ENCODE results near the gene NECTIN1. TPM values are rescaled to one million over a fixed set of nuclear protein-coding genes. Genes with fewer than 3 reads are reported as not detected.

Gene NECTIN1
- total RNA-seq, 1 experiment from 2014 or later: 23.8 TPM

DNA sequence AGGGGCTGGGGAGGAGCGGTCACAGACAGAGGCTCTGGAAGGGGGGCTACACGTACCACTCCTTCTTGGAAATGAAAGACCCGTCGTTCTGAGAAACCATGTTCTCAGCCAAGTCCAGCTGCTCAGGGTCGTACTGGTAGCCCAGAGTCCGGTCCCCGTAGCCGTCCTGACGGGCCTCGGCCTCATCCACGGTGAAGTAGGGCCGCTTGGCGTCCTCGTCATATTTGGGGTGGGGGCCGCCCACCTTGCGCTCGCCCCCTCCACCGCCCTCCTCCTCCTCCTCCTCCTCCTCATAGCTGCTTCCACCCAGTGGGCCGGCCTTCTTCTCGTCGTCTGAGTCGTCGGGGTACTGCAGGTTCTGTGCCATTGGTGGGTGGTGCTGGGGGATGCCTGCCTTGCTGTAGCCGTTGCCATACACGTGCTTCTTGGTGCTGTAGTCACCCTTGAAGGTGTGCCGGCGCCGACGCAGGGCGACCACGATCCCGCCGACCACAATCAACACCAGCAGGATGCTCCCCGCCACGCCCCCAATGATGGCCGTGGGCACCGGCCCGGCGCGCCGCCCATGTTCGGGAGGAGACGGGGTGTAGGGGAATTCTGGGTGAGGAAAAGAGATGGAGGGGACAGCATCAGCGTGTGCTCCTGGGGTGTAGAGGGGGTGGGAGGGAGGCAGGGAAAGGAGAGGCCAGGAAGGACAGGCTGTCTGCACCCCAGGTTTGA is 64.1 kb downstream of the NECTIN1 start (continued):
- TF ChIP-seq FOSL1 (IDR thresholded peaks at IDR 0.05; ENCODE audit: low read depth): no peak
- TF ChIP-seq, protein P1, sequence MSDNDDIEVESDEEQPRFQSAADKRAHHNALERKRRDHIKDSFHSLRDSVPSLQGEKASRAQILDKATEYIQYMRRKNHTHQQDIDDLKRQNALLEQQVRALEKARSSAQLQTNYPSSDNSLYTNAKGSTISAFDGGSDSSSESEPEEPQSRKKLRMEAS (IDR thresholded peaks at IDR 0.05): no peak

DNA sequence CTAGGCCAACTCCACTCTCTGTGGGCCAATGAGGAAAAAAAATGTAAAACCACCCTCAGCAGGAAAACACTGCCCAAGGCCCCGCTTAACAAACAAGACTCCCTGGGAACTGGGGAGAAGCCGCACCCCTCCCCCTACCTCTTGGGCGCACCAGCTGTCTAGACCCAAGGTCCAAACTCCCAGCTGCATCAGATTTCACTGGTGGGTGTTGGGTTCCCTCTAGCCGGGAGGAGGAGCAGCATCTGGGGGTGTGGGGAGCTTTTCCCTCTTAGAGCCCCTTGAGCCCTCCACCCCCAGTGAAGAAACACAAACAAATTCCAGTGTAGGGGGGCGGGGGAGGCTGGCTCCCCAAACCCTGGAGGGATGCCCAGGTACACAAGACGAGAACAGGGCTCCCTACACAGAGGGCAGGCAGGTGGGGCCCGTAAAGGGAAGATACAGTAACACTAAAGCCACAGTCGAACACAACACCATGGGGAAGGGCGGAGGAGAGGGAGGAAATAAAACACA is 64.9 kb downstream of the NECTIN1 start:
- RAD21 ChIA-PET (ENCODE audit: low non-redundant PET in 1 of 2, low total read pairs in 2 of 2, uncharacterized antibody in 2 of 2, unreplicated experiment in 2 of 2): no interaction called here
- Histone ChIP-seq H3K4me2 (ENCODE audit: low read length) (no peak overlapping the region), H4K20me1 (ENCODE audit: insufficient read depth) (no peaks in the 10 kb centered on the region), H3K27me3 (ENCODE audit: insufficient read depth, low read length) (no peaks in the 10 kb centered on the region), H3K9ac (ENCODE audit: low read length) (no peak overlapping the region), H3K4me3 (replicated peaks in 1 of 2; ENCODE audit: low read depth in 1 of 2, low read length in 2 of 2) (no peak overlapping the region), H2AFZ (ENCODE audit: low read depth, low read length, poor library complexity, severe bottlenecking) (no peak overlapping the region), H3K27ac (ENCODE audit: low read depth, low read length) (no peak overlapping the region), H3K4me1 (ENCODE audit: control insufficient read depth in 1 of 2, insufficient read depth in 2 of 2, low read length in 2 of 2) (no peaks in the 10 kb centered on the region), H3K9me2 (ENCODE audit: insufficient read depth) (no peaks in the 10 kb centered on the region), H3K9me3 (ENCODE audit: control insufficient read depth in 1 of 2, insufficient read depth in 1 of 2, low read depth in 1 of 2, low read length in 2 of 2) (no peaks in the 10 kb centered on the region), H3K36me3 (ENCODE audit: control insufficient read depth in 1 of 2, insufficient read depth in 2 of 2, low read length in 2 of 2) (peaks cover 0 to 2% of the 10 kb centered on the region in 2 experiments; a peak in 1 of 4 replicates), H3K79me2 (ENCODE audit: insufficient read depth, low read length) (no peaks in the 10 kb centered on the region)
- TF ChIP-seq, protein P2, sequence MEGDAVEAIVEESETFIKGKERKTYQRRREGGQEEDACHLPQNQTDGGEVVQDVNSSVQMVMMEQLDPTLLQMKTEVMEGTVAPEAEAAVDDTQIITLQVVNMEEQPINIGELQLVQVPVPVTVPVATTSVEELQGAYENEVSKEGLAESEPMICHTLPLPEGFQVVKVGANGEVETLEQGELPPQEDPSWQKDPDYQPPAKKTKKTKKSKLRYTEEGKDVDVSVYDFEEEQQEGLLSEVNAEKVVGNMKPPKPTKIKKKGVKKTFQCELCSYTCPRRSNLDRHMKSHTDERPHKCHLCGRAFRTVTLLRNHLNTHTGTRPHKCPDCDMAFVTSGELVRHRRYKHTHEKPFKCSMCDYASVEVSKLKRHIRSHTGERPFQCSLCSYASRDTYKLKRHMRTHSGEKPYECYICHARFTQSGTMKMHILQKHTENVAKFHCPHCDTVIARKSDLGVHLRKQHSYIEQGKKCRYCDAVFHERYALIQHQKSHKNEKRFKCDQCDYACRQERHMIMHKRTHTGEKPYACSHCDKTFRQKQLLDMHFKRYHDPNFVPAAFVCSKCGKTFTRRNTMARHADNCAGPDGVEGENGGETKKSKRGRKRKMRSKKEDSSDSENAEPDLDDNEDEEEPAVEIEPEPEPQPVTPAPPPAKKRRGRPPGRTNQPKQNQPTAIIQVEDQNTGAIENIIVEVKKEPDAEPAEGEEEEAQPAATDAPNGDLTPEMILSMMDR (IDR thresholded peaks at IDR 0.05 in 2 of 3, conservative IDR thresholded peaks at IDR 0.05 in 1 of 3; ENCODE audit: borderline replicate concordance in 1 of 3, insufficient read depth in 1 of 3, low read depth in 2 of 3, low read length in 2 of 3): no peak
- intact Hi-C loops (cut with micrococcal nuclease): no loop called here
- ATAC-seq (no peak), DNase-seq (ENCODE audit: low read depth, low spot score) (no peak)
- BruUV-seq (replicated peaks): no TSS peak
- POLR2A ChIA-PET: no interaction called here
- CTCF ChIA-PET: no interaction called here

DNA sequence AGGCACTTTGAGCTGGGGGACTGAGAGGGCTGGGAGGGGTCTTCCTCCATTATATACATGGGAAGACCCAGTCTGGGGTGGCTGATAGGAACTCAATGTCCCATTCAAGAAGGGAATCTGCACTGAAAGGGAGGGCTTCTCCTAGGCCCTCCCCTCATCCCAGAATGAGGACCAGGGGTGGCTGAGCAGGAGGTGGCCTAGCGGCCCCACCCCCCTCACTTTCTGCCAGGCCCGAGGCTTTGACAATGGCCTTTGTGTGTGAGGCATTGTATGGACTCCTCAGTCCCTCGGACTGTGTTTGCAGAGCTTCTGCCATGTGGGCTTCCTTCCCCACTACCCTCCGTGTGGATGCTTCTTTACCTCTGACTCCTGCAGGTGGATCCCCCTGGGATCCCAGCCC is 65.7 kb downstream of the NECTIN1 start:
- Histone ChIP-seq H3K27ac (ENCODE audit: low read depth, low read length) (no peak overlapping the region), H3K9ac (ENCODE audit: low read length) (no peak overlapping the region), H3K9me3 (ENCODE audit: control insufficient read depth in 1 of 2, insufficient read depth in 1 of 2, low read depth in 1 of 2, low read length in 2 of 2) (no peaks in the 10 kb centered on the region), H2AFZ (ENCODE audit: low read depth, low read length, poor library complexity, severe bottlenecking) (no peak overlapping the region), H3K27me3 (ENCODE audit: insufficient read depth, low read length) (no peaks in the 10 kb centered on the region), H3K4me1 (ENCODE audit: control insufficient read depth in 1 of 2, insufficient read depth in 2 of 2, low read length in 2 of 2) (no peaks in the 10 kb centered on the region), H4K20me1 (ENCODE audit: insufficient read depth) (no peaks in the 10 kb centered on the region), H3K4me2 (ENCODE audit: low read length) (no peak overlapping the region), H3K4me3 (replicated peaks in 1 of 2; ENCODE audit: low read depth in 1 of 2, low read length in 2 of 2) (no peak overlapping the region), H3K36me3 (ENCODE audit: control insufficient read depth in 1 of 2, insufficient read depth in 2 of 2, low read length in 2 of 2) (peaks cover 0 to 2% of the 10 kb centered on the region in 2 experiments; a peak in 1 of 4 replicates), H3K79me2 (ENCODE audit: insufficient read depth, low read length) (no peaks in the 10 kb centered on the region), H3K9me2 (ENCODE audit: insufficient read depth) (no peaks in the 10 kb centered on the region)
- CTCF ChIA-PET: no interaction called here
- RAD21 ChIA-PET (ENCODE audit: low non-redundant PET in 1 of 2, low total read pairs in 2 of 2, uncharacterized antibody in 2 of 2, unreplicated experiment in 2 of 2): no interaction called here
- POLR2A ChIA-PET: no interaction called here
- no peak for DNase-seq (ENCODE audit: low read depth, low spot score)
- TF ChIP-seq CBX3 (IDR thresholded peaks at IDR 0.05; ENCODE audit: low read depth) (no peak), EZH2 (IDR thresholded peaks at IDR 0.05) (no peak)
- TF ChIP-seq, protein P3, sequence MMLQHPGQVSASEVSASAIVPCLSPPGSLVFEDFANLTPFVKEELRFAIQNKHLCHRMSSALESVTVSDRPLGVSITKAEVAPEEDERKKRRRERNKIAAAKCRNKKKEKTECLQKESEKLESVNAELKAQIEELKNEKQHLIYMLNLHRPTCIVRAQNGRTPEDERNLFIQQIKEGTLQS (IDR thresholded peaks at IDR 0.05): no peak
- TF ChIP-seq, protein P4, sequence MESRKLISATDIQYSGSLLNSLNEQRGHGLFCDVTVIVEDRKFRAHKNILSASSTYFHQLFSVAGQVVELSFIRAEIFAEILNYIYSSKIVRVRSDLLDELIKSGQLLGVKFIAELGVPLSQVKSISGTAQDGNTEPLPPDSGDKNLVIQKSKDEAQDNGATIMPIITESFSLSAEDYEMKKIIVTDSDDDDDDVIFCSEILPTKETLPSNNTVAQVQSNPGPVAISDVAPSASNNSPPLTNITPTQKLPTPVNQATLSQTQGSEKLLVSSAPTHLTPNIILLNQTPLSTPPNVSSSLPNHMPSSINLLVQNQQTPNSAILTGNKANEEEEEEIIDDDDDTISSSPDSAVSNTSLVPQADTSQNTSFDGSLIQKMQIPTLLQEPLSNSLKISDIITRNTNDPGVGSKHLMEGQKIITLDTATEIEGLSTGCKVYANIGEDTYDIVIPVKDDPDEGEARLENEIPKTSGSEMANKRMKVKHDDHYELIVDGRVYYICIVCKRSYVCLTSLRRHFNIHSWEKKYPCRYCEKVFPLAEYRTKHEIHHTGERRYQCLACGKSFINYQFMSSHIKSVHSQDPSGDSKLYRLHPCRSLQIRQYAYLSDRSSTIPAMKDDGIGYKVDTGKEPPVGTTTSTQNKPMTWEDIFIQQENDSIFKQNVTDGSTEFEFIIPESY (IDR thresholded peaks at IDR 0.05; ENCODE audit: extremely low read depth, insufficient replicate concordance, low read length): no peak
- ATAC-seq: no peak
- intact Hi-C loops (cut with micrococcal nuclease): no loop called here
- BruUV-seq (replicated peaks): no TSS peak

Data from HCT116 (cell line).